ENCODE results near the gene DPH2. TPM values are rescaled to one million over a fixed set of nuclear protein-coding genes. Genes with fewer than 3 reads are reported as not detected.

The DPH2 gene
- total RNA-seq, 4 donors from 2014 or later: 5.1 to 18.5 (median 12.3) TPM

GRCh38 chr1:43971336-43971980 lies 1.6 kb downstream of the DPH2 start:
- H3K4me1 ChIP-seq: peaks cover 4 to 15% of the 10 kb centered on the region in 2 donors
- H3K27me3 ChIP-seq: no peaks in the 10 kb centered on the region
- no peak overlapping the region for H3K4me3 ChIP-seq
- DNase-seq: no peak
- TF ChIP-seq CTCF (IDR thresholded peaks at IDR 0.05): no peak
- TF ChIP-seq POLR2A (IDR thresholded peaks at IDR 0.05): no peak
- intact Hi-C loops (cut with DNase I; ENCODE audit: low total_unique reads): no loop called here
- no peak overlapping the region for H3K27ac ChIP-seq
- H3K9me3 ChIP-seq: no peaks in the 10 kb centered on the region
- H3K36me3 ChIP-seq: no peaks in the 10 kb centered on the region

- Histone ChIP-seq H3K9me3 (no peaks in the 10 kb centered on the region), H3K27ac (peak overlapping the region; percentile 83 to 88), H3K36me3 (no peaks in the 10 kb centered on the region), H3K27me3 (no peaks in the 10 kb centered on the region), H3K4me3 (peak overlapping the region; percentile 65 to 93), H3K4me1 (peaks cover 4 to 15% of the 10 kb centered on the region in 2 donors)
- intact Hi-C loops (cut with DNase I; ENCODE audit: low total_unique reads): no loop called here
- TF ChIP-seq CTCF (IDR thresholded peaks at IDR 0.05) (no peak), POLR2A (IDR thresholded peaks at IDR 0.05) (no peak)
- DNase-seq: no peak
These were observed 4.2 kb downstream of the DPH2 start for GRCh38 chr1:43973981-43974442.

GRCh38 chr1:43974443-43975248 lies 4.8 kb downstream of the DPH2 start, which contains the start of gene ATP6V0B:
Gene ATP6V0B, plus strand, starts transcription at chr1:43974960. Its CDS starts 81 bp downstream, at chr1:43975041.
- TF ChIP-seq POLR2A (IDR thresholded peaks at IDR 0.05): peak; percentile 88 to 96
- TF ChIP-seq CTCF (IDR thresholded peaks at IDR 0.05): peak; percentile 30 to 63 (median 46)
- intact Hi-C loops (cut with DNase I; ENCODE audit: low total_unique reads): no loop called here
- Histone ChIP-seq H3K9me3 (no peaks in the 10 kb centered on the region), H3K27me3 (no peaks in the 10 kb centered on the region), H3K4me1 (peaks cover 4 to 15% of the 10 kb centered on the region in 2 donors), H3K4me3 (peak within 1 kb of the TSS; percentile 65 to 93), H3K27ac (peak within 1 kb of the TSS; percentile 83 to 88), H3K36me3 (no peaks in the 10 kb centered on the region)
- peak; percentile 94 to 95 for DNase-seq

GRCh38 chr1:43975249-43975961 lies 5.6 kb downstream of the DPH2 start:
- peak in 1 of 2 donors; percentile 46 for DNase-seq
- intact Hi-C loops (cut with DNase I; ENCODE audit: low total_unique reads): no loop called here
- Histone ChIP-seq H3K4me1 (peaks cover 4 to 10% of the 10 kb centered on the region in 2 donors), H3K27me3 (no peaks in the 10 kb centered on the region), H3K27ac (peak overlapping the region; percentile 83 to 88), H3K36me3 (no peaks in the 10 kb centered on the region), H3K4me3 (peak overlapping the region; percentile 65 to 93), H3K9me3 (no peaks in the 10 kb centered on the region)
- TF ChIP-seq POLR2A (IDR thresholded peaks at IDR 0.05) (no peak), CTCF (IDR thresholded peaks at IDR 0.05) (no peak)

Data from uterus (tissue), 4 donors.